Measurements from ENCODE around the gene AP1G2. TPM values are rescaled to one million over a fixed set of nuclear protein-coding genes. Genes with fewer than 3 reads are reported as not detected.
A peak's percentile ranks its signal among the peaks of the same experiment; 100 is the strongest.

Gene AP1G2
- total and polyA plus RNA-seq, 2 donors (not counting 1 experiment from before 2014, with no cell fraction given), result 648 to 1,185 TPM

DNA sequence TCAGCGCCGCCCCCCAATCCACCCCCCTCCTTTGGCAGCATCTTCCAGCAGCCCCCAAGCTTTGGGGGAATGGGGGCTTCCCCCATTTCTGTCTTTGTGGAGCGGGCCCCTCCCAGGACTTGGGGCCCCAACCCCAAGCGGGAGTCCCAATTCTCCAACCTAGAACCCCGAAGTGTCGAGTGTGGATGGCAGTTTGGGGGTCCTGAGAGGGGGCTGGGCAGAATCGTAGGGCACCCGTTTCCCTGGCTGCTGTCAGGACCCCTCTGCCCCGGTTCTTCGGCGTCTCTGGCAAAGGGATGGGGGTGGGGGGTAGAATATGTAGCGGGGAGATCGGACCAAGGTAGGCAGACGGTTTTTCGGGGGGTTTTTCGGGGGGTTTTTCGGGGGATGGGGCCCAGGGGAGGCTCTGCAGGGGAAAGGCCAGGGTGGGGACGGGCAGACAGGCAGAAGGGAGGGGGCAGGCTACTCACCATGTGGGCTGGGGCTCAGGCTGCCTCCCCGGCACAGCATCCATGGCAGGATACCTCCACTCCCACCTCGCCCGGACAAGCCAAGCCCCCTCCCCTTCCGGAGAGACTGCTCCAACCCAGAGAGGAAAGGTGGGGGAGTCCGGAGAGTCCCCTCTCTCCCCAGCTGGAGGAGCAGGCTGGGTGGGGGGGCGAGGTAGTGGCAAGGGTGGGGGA, 10.3 kb upstream of the AP1G2 start:
- DNase-seq (peak; percentile 36), ATAC-seq (ENCODE audit: low read depth) (no peak)
- TF ChIP-seq EZH2 (IDR thresholded peaks at IDR 0.05; ENCODE audit: borderline replicate concordance, insufficient read depth, low read depth, low read length, poor library complexity, severe bottlenecking), result no peak
- TF ChIP-seq, protein P1, sequence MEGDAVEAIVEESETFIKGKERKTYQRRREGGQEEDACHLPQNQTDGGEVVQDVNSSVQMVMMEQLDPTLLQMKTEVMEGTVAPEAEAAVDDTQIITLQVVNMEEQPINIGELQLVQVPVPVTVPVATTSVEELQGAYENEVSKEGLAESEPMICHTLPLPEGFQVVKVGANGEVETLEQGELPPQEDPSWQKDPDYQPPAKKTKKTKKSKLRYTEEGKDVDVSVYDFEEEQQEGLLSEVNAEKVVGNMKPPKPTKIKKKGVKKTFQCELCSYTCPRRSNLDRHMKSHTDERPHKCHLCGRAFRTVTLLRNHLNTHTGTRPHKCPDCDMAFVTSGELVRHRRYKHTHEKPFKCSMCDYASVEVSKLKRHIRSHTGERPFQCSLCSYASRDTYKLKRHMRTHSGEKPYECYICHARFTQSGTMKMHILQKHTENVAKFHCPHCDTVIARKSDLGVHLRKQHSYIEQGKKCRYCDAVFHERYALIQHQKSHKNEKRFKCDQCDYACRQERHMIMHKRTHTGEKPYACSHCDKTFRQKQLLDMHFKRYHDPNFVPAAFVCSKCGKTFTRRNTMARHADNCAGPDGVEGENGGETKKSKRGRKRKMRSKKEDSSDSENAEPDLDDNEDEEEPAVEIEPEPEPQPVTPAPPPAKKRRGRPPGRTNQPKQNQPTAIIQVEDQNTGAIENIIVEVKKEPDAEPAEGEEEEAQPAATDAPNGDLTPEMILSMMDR (IDR thresholded peaks at IDR 0.05), result no peak
- intact Hi-C loops (cut with micrococcal nuclease), result no loop called here
- peak overlapping the region; percentile 23 for H3K4me3 Mint-ChIP-seq
- H3K9ac ChIP-seq (ENCODE audit: low read length), result peak overlapping the region; percentile 45
- POLR2A ChIA-PET, result no interaction called here
- no peaks in the 10 kb centered on the region for H3K79me2 ChIP-seq (ENCODE audit: control insufficient read depth, insufficient read depth, low read length)
- H3K27me3 Mint-ChIP-seq, result peaks cover 60% of the 10 kb centered on the region
- H3K27ac ChIP-seq (ENCODE audit: low read length in 2 of 2), result no peak overlapping the region
- H2AFZ ChIP-seq (ENCODE audit: insufficient read depth, low read depth, low read length, poor library complexity, severe bottlenecking), result peak overlapping the region; percentile 58
- H3K27ac Mint-ChIP-seq, result no peak overlapping the region
- CTCF ChIA-PET, result interaction anchor here (0.7 kb wide), 1 partner anchor 16 kb away, joined by 3 read pairs; no protein-coding TSS in a partner anchor
- H3K4me3 ChIP-seq (ENCODE audit: control extremely low read depth in 1 of 5, extremely low read depth in 1 of 5, insufficient read depth in 1 of 5, low read depth in 2 of 5, low read length in 4 of 5), result no peak overlapping the region
- peaks cover 0 to 17% (median 0%) of the 10 kb centered on the region in 3 donors for H3K9me3 ChIP-seq (ENCODE audit: control extremely low read depth in 1 of 3, control insufficient read depth in 2 of 3, insufficient read depth in 1 of 3, low read length in 2 of 3)
- H3K4me1 Mint-ChIP-seq, result peaks cover 16% of the 10 kb centered on the region
- peaks cover 20 to 27% of the 10 kb centered on the region in 2 donors for H3K4me1 ChIP-seq (ENCODE audit: control insufficient read depth in 2 of 2, insufficient read depth in 2 of 2, low read length in 2 of 2)
- 7% methylated on average over 13 of the region's 24 CpGs for WGBS (ENCODE audit: insufficient coverage)
- H4K20me1 ChIP-seq (ENCODE audit: control insufficient read depth, insufficient read depth, low read length, poor library complexity, severe bottlenecking), result no peaks in the 10 kb centered on the region
- no peaks in the 10 kb centered on the region for H3K9me3 Mint-ChIP-seq (ENCODE audit: insufficient read depth)
- H3K36me3 ChIP-seq (replicated peaks in 1 of 2; ENCODE audit: control extremely low read depth in 1 of 2, control insufficient read depth in 1 of 2, extremely low read depth in 1 of 2, insufficient read depth in 2 of 2, low read length in 1 of 2), result no peaks in the 10 kb centered on the region
- peaks cover 0 to 63% (median 26%) of the 10 kb centered on the region in 4 experiments for H3K27me3 ChIP-seq (replicated peaks in 1 of 4; ENCODE audit: control extremely low read depth in 1 of 4, control insufficient read depth in 3 of 4, insufficient read depth in 4 of 4, low read length in 3 of 4)
- peak overlapping the region; percentile 75 for H3K4me2 ChIP-seq (replicated peaks; ENCODE audit: low read depth, low read length, poor library complexity, severe bottlenecking)

DNA sequence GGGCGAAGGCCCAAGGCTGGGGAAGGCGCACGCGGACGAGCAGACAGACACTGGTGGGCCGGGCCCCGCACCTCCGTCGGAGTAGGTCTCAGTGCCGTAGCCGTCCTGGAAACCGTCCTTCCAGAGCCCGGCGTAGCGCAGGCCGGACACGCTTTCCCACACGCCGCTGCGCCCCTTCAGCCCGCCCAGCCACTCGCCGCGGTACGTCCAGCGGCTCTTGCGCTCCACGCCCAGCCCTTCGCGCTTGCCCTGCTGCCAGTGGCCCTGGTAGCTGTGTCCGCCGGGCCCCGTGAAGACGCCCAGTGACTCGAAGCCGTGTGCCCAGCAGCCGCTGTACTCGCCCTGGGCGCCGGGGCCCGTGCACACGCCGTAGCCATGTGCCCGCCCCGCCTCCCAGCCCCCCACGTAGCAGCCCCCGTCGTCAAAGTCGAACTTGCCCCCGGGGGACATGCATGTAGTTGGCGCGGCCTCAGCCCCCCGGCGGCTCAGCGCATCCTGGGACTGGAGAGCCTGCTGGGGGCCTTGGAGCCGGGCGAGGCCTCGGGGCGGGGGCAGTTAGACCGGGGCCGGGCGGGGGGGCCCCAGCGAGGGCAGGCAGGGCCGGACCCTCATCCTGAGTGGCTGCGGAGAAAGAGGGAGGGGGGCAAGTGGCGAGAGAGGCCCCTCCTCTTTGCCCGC, 9.6 kb upstream of the AP1G2 start:
- H3K4me1 ChIP-seq (ENCODE audit: control insufficient read depth in 2 of 2, insufficient read depth in 2 of 2, low read length in 2 of 2), result peaks cover 20 to 27% of the 10 kb centered on the region in 2 donors
- H3K4me3 Mint-ChIP-seq, result peak overlapping the region; percentile 65
- ChIA-PET POLR2A (no interaction called here), CTCF (no interaction called here)
- TF ChIP-seq EZH2 (IDR thresholded peaks at IDR 0.05; ENCODE audit: borderline replicate concordance, insufficient read depth, low read depth, low read length, poor library complexity, severe bottlenecking), result no peak
- TF ChIP-seq, protein P1 (IDR thresholded peaks at IDR 0.05), result no peak
- H4K20me1 ChIP-seq (ENCODE audit: control insufficient read depth, insufficient read depth, low read length, poor library complexity, severe bottlenecking), result no peaks in the 10 kb centered on the region
- ATAC-seq (ENCODE audit: low read depth) (peak; percentile 33), DNase-seq (peak; percentile 53)
- peaks cover 64% of the 10 kb centered on the region for H3K27me3 Mint-ChIP-seq
- WGBS (ENCODE audit: insufficient coverage), result 6% methylated on average over 57 of the region's 67 CpGs
- no peak overlapping the region for H3K27ac ChIP-seq (ENCODE audit: low read length in 2 of 2)
- H3K9ac ChIP-seq (ENCODE audit: low read length), result peak overlapping the region; percentile 45
- peaks cover 16% of the 10 kb centered on the region for H3K4me1 Mint-ChIP-seq
- H3K4me2 ChIP-seq (replicated peaks; ENCODE audit: low read depth, low read length, poor library complexity, severe bottlenecking), result peak overlapping the region; percentile 75
- H3K9me3 ChIP-seq (ENCODE audit: control extremely low read depth in 1 of 3, control insufficient read depth in 2 of 3, insufficient read depth in 1 of 3, low read length in 2 of 3), result peaks cover 0 to 17% (median 0%) of the 10 kb centered on the region in 3 donors
- H3K9me3 Mint-ChIP-seq (ENCODE audit: insufficient read depth), result no peaks in the 10 kb centered on the region
- no peak overlapping the region for H3K27ac Mint-ChIP-seq
- intact Hi-C loops (cut with micrococcal nuclease), result no loop called here
- peak overlapping the region; percentile 58 for H2AFZ ChIP-seq (ENCODE audit: insufficient read depth, low read depth, low read length, poor library complexity, severe bottlenecking)
- no peaks in the 10 kb centered on the region for H3K79me2 ChIP-seq (ENCODE audit: control insufficient read depth, insufficient read depth, low read length)
- H3K36me3 ChIP-seq (replicated peaks in 1 of 2; ENCODE audit: control extremely low read depth in 1 of 2, control insufficient read depth in 1 of 2, extremely low read depth in 1 of 2, insufficient read depth in 2 of 2, low read length in 1 of 2), result no peaks in the 10 kb centered on the region
- peaks cover 0 to 62% (median 26%) of the 10 kb centered on the region in 4 experiments for H3K27me3 ChIP-seq (replicated peaks in 1 of 4; ENCODE audit: control extremely low read depth in 1 of 4, control insufficient read depth in 3 of 4, insufficient read depth in 4 of 4, low read length in 3 of 4)
- peak overlapping the region in 3 of 5 experiments; percentile 18 to 35 (median 28) for H3K4me3 ChIP-seq (ENCODE audit: control extremely low read depth in 1 of 5, extremely low read depth in 1 of 5, insufficient read depth in 1 of 5, low read depth in 2 of 5, low read length in 4 of 5)
